Measurements from ENCODE around the gene TARP.
A peak's percentile ranks its signal among the peaks of the same experiment; 100 is the strongest.
"Not testable (repeated sequence)": the region's sequence is repeated elsewhere in the genome, so short reads cannot be mapped to it uniquely, and the experiment has no call there.

Gene TARP

GRCh38 chr7:38270405-38270804, 3.0 kb downstream of the TARP start:
- Mint-ChIP-seq H3K27me3 (ENCODE audit: low read depth in 3 of 3) (peaks cover 0 to 19% (median 12%) of the 10 kb centered on the region in 3 donors), H3K36me3 (peaks cover 42 to 58% (median 49%) of the 10 kb centered on the region in 3 donors), H3K4me3 (peak overlapping the region; percentile 91 to 99 (median 98)), H3K4me1 (peaks cover 57 to 83% of the 10 kb centered on the region in 2 donors), H3K27ac (peak overlapping the region; percentile 90 to 97 (median 96))
- not testable (repeated sequence) for H3K9me3 Mint-ChIP-seq, DNase-seq

GRCh38 chr7:38269704-38270346, 3.6 kb downstream of the TARP start:
- peak overlapping the region; percentile 90 to 98 (median 92) for H3K4me3 Mint-ChIP-seq

DNA sequence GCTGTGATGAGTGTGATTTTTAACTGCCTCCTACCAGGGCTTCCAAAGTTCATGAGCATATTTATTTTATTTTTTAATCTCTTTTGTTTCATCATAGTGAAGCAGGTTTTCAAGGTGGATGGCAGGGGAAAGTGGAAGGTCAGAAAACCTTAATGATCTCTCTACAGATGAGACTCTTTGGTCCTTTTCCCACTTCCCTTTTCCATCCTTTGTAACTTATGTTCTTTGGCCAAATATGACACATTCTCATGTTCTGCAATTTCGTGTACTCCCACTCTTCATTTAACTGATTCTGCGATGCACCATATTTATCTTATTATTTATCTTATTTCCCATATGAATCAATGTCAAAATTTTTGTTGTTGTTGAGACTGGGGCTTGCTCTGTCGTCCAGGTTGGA, 7.5 kb downstream of the TARP start:
- peak overlapping the region; percentile 60 to 98 (median 77) for H3K4me3 Mint-ChIP-seq
- H3K9me3 Mint-ChIP-seq, DNase-seq: not testable (repeated sequence)
- H3K4me1 Mint-ChIP-seq = peaks cover 86 to 95% of the 10 kb centered on the region in 2 donors
- H3K27me3 Mint-ChIP-seq (ENCODE audit: low read depth in 3 of 3) = peaks cover 0 to 15% (median 5%) of the 10 kb centered on the region in 3 donors
- H3K36me3 Mint-ChIP-seq = peaks cover 52 to 65% (median 52%) of the 10 kb centered on the region in 3 donors
- peak overlapping the region; percentile 90 to 98 (median 96) for H3K27ac Mint-ChIP-seq

More at GRCh38 chr7:38269704-38270346, 3.6 kb downstream of the TARP start:
- Mint-ChIP-seq H3K27me3 (ENCODE audit: low read depth in 3 of 3) (peaks cover 0 to 18% (median 12%) of the 10 kb centered on the region in 3 donors), H3K27ac (peak overlapping the region; percentile 90 to 97 (median 96)), H3K4me1 (peaks cover 60 to 84% of the 10 kb centered on the region in 2 donors), H3K36me3 (peaks cover 45 to 57% (median 51%) of the 10 kb centered on the region in 3 donors)
- not testable (repeated sequence) for DNase-seq, H3K9me3 Mint-ChIP-seq

- Mint-ChIP-seq H3K27ac (peak overlapping the region; percentile 90 to 98 (median 96)), H3K4me3 (peak overlapping the region; percentile 56 to 78 (median 76))
Observed at GRCh38 chr7:38264602-38265001, 8.8 kb downstream of the TARP start.

DNA sequence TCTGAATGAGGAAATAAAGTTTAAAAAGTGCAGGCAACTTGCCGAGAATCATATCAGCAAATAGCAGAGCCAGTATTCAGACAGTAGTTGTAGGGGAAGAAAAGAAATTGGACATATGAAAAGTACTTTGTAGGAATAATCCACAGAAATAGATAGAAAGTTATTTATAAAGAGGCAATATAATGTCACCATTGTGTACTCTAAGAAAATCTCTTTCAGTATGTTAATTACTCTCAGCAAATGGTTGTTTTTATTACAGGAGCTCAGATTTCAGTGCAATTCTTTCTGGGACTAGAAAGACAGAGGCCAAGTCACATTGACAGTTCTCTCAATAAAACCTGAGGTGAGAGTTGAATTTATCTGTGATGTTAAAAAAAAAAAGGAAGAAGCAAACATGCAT, 10.2 kb downstream of the TARP start:
- DNase-seq, H3K9me3 Mint-ChIP-seq: not testable (repeated sequence)
- peak overlapping the region; percentile 56 to 76 (median 66) for H3K4me3 Mint-ChIP-seq
- peaks cover 1 to 21% (median 6%) of the 10 kb centered on the region in 3 donors for H3K27me3 Mint-ChIP-seq (ENCODE audit: low read depth in 3 of 3)
- peak overlapping the region; percentile 90 to 98 (median 96) for H3K27ac Mint-ChIP-seq
- H3K4me1 Mint-ChIP-seq = peaks cover 84 to 94% of the 10 kb centered on the region in 2 donors
- peaks cover 59 to 67% (median 65%) of the 10 kb centered on the region in 3 donors for H3K36me3 Mint-ChIP-seq

More at GRCh38 chr7:38264602-38265001, 8.8 kb downstream of the TARP start:
- DNase-seq = peak in 2 of 3 donors; percentile 48 to 58
- H3K4me1 Mint-ChIP-seq = peaks cover 83 to 92% of the 10 kb centered on the region in 2 donors
- not testable (repeated sequence) for H3K9me3 Mint-ChIP-seq
- peaks cover 1 to 15% (median 4%) of the 10 kb centered on the region in 3 donors for H3K27me3 Mint-ChIP-seq (ENCODE audit: low read depth in 3 of 3)
- H3K36me3 Mint-ChIP-seq = peaks cover 53 to 64% (median 59%) of the 10 kb centered on the region in 3 donors

GRCh38 chr7:38262545-38262944, 10.9 kb downstream of the TARP start:
- H3K4me3 Mint-ChIP-seq = peak overlapping the region; percentile 56 to 76 (median 66)
- H3K4me1 Mint-ChIP-seq = peaks cover 88 to 95% of the 10 kb centered on the region in 2 donors
- peak overlapping the region; percentile 90 to 98 (median 96) for H3K27ac Mint-ChIP-seq
- H3K36me3 Mint-ChIP-seq = peaks cover 61 to 72% (median 67%) of the 10 kb centered on the region in 3 donors
- peaks cover 1 to 21% (median 6%) of the 10 kb centered on the region in 3 donors for H3K27me3 Mint-ChIP-seq (ENCODE audit: low read depth in 3 of 3)
- no peaks in the 10 kb centered on the region for H3K9me3 Mint-ChIP-seq
- DNase-seq = no peak

DNA sequence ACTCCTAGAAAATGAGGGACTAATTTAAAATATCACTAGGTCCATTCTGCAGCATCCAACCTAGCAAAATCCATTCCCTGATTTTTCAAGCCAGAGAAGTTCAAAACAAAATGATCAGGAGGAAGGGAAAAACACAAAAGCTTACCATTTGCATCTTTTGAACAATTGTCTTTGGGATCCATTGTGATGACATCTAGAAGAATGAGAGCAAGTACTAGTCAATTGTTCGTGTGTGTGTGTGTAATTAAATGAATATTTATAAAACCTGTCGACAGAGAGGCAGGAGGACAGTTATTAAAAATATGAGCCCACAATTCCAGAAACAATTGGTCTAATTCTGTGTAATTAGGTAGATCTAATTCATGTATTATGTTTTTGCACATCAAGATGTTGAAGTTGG, 11.4 kb downstream of the TARP start:
- H3K4me1 Mint-ChIP-seq = peaks cover 92 to 97% of the 10 kb centered on the region in 2 donors
- H3K4me3 Mint-ChIP-seq = peak overlapping the region; percentile 56 to 76 (median 66)
- peak overlapping the region; percentile 90 to 98 (median 96) for H3K27ac Mint-ChIP-seq

GRCh38 chr7:38261601-38262000, 11.8 kb downstream of the TARP start:
- H3K9me3 Mint-ChIP-seq = not testable (repeated sequence)
- peak overlapping the region; percentile 56 to 76 (median 66) for H3K4me3 Mint-ChIP-seq
- H3K27me3 Mint-ChIP-seq (ENCODE audit: low read depth in 3 of 3) = peaks cover 1 to 21% (median 6%) of the 10 kb centered on the region in 3 donors
- peak overlapping the region; percentile 90 to 98 (median 96) for H3K27ac Mint-ChIP-seq
- peak; percentile 49 to 57 (median 54) for DNase-seq
- H3K4me1 Mint-ChIP-seq = peaks cover 92 to 97% of the 10 kb centered on the region in 2 donors
- H3K36me3 Mint-ChIP-seq = peaks cover 68 to 81% (median 68%) of the 10 kb centered on the region in 3 donors

More for the DNA sequence above, 11.4 kb downstream of the TARP start:
- not testable (repeated sequence) for DNase-seq, H3K9me3 Mint-ChIP-seq
- peaks cover 66 to 77% (median 70%) of the 10 kb centered on the region in 3 donors for H3K36me3 Mint-ChIP-seq
- H3K27me3 Mint-ChIP-seq (ENCODE audit: low read depth in 3 of 3) = peaks cover 1 to 21% (median 6%) of the 10 kb centered on the region in 3 donors

GRCh38 chr7:38259157-38259556, 14.3 kb downstream of the TARP start:
- peak; percentile 36 to 49 (median 44) for DNase-seq
- Mint-ChIP-seq H3K36me3 (peaks cover 72 to 92% (median 77%) of the 10 kb centered on the region in 3 donors), H3K27ac (peak overlapping the region; percentile 96 to 100 (median 98)), H3K4me1 (peaks cover 88 to 97% of the 10 kb centered on the region in 2 donors), H3K4me3 (peak overlapping the region; percentile 48 to 83 (median 74)), H3K27me3 (ENCODE audit: low read depth in 3 of 3) (peaks cover 3 to 20% (median 6%) of the 10 kb centered on the region in 3 donors)
- H3K9me3 Mint-ChIP-seq = not testable (repeated sequence)

GRCh38 chr7:38257350-38257677, 16.1 kb downstream of the TARP start:
- Mint-ChIP-seq H3K27me3 (ENCODE audit: low read depth in 3 of 3) (peaks cover 3 to 20% (median 6%) of the 10 kb centered on the region in 3 donors), H3K4me3 (peak overlapping the region; percentile 27 to 89 (median 60)), H3K36me3 (peaks cover 64 to 84% (median 75%) of the 10 kb centered on the region in 3 donors), H3K27ac (peak overlapping the region; percentile 96 to 100 (median 98)), H3K9me3 (no peaks in the 10 kb centered on the region), H3K4me1 (peaks cover 79 to 94% of the 10 kb centered on the region in 2 donors)
- no peak for DNase-seq

- not testable (repeated sequence) for H3K9me3 Mint-ChIP-seq; H3K27me3 Mint-ChIP-seq (ENCODE audit: low read depth in 3 of 3); DNase-seq
- Mint-ChIP-seq H3K4me3 (peak overlapping the region in 3 of 5 donors; percentile 5 to 86 (median 29)), H3K36me3 (peaks cover 58 to 69% (median 66%) of the 10 kb centered on the region in 3 donors), H3K4me1 (peaks cover 66 to 86% of the 10 kb centered on the region in 2 donors), H3K27ac (peak overlapping the region; percentile 80 to 97 (median 84))
Observed at GRCh38 chr7:38249849-38250248, 23.6 kb downstream of the TARP start.

DNA sequence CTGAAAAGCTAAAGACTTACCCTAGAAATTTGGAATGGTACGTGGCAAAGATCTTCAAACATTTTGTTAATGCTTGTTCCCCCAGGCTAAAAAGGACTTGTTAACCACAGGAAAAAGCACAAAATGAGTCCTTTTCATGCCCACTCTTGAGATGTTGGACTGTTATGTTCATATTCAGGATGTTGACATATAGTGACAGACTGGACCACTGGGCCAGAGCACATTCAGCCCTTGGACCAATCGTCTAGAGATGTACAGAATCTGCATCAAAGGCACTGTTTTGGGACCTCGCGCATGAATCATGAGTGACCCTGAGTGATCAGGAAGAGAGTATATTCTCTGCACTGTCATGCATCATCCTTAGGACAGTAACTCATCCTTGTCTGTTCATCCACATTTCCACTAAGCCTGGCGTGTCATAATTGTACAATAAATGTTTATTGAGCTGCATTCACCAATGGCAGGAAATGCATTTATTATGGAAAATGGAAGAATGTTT, 25.3 kb downstream of the TARP start:
- no peak for DNase-seq
- Mint-ChIP-seq H3K27me3 (ENCODE audit: low read depth in 3 of 3) (peaks cover 0 to 3% (median 2%) of the 10 kb centered on the region in 3 donors), H3K27ac (peak overlapping the region; percentile 87 to 97 (median 94)), H3K9me3 (no peaks in the 10 kb centered on the region), H3K4me3 (peak overlapping the region; percentile 49 to 84 (median 62)), H3K36me3 (peaks cover 72 to 77% (median 74%) of the 10 kb centered on the region in 3 donors), H3K4me1 (peaks cover 76 to 90% of the 10 kb centered on the region in 2 donors)

DNA sequence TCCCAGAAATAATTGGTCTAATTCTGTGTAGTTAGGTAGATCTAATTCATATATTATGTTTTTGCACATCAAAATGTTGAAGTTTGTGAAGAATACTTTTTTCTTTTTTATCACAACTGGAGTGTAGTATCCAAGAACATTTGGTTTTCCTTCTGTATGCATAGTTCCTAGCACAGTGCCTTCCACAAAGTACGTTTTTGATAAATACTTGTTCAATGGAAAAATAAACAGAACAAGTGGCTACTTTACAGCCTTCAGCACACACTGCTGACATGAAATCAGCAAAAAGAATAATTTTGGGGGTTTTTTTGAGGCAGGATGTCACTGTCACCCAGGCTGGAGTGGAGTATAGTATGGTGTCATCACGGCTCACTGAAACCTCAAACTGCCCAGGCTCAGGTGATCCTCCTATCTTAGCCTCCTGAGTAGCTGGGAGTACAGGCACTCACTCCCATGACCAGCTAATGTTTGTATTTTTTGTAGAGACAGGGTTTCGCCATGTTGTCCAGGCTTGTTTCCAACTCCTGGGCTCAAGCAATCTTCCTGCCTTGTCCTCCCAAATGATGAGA, 27.9 kb downstream of the TARP start:
- Mint-ChIP-seq H3K27me3 (ENCODE audit: low read depth in 3 of 3) (peaks cover 3 to 6% (median 5%) of the 10 kb centered on the region in 3 donors), H3K27ac (peak overlapping the region; percentile 87 to 97 (median 94)), H3K36me3 (peaks cover 77 to 86% (median 82%) of the 10 kb centered on the region in 3 donors), H3K9me3 (no peaks in the 10 kb centered on the region), H3K4me3 (peak overlapping the region; percentile 10 to 84 (median 26)), H3K4me1 (peaks cover 84 to 94% of the 10 kb centered on the region in 2 donors)
- peak in 1 of 3 donors; percentile 56 for DNase-seq

Data from immature natural killer cell (primary cell).